ENCODE data around the gene GLI1. TPM values are rescaled to one million over a fixed set of nuclear protein-coding genes. Genes with fewer than 3 reads are reported as not detected.
A peak's percentile ranks its signal among the peaks of the same experiment; 100 is the strongest.
"Not testable (repeated sequence)": the region's sequence is repeated elsewhere in the genome, so short reads cannot be mapped to it uniquely, and the experiment has no call there.

Gene GLI1
- polyA plus RNA-seq: under 1 TPM; 0.11 to 0.25 (median 0.18) TPM

- no peak within 1 kb of the TSS for H3K27ac ChIP-seq (ENCODE audit: low read depth, low read length)
- 1 to 2% (median 2%) methylated on average over 17 to 36 of the region's 36 CpGs for WGBS, 3 donors
Measured at GRCh38 chr12:57459750-57460467, at the start of gene GLI1. GLI1 (plus strand) TSS chr12:57459785; CDS start chr12:57463692, 3,907 bp downstream.

GRCh38 chr12:57410534-57410933 is 49.1 kb upstream of the GLI1 start:
- 97 to 98% (median 98%) methylated on average over 4 of the region's 4 CpGs for WGBS, 3 donors
- no peak overlapping the region for H3K27ac ChIP-seq (ENCODE audit: low read depth, low read length)

- H3K27ac ChIP-seq (ENCODE audit: low read depth, low read length): not testable (repeated sequence)
- WGBS, 3 donors: 90 to 98% (median 92%) methylated on average over 5 to 6 of the region's 6 CpGs
Measured at GRCh38 chr12:57414160-57414559, 45.4 kb upstream of the GLI1 start.

DNA sequence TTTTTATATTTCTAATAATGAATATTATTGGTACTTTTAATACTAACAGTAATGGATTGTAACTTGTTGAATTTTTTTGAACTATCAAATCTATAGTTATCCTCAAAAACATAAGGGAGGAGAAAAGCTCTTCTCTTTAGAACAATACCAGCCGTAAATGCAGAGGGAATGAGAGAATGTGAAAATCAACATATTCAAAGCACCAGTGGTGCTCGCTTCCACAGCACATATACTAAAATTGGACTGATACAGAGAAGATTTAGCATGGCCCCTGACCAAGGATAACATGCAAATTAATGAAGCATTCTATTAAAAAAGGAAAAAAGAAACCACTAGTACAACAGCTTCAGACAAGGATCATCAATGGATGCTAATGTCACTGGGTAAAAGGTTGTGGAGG is 44.5 kb upstream of the GLI1 start:
- 84 to 92% (median 91%) methylated on average over 2 of the region's 2 CpGs for WGBS, 3 donors
- H3K27ac ChIP-seq (ENCODE audit: low read depth, low read length): no peak overlapping the region

DNA sequence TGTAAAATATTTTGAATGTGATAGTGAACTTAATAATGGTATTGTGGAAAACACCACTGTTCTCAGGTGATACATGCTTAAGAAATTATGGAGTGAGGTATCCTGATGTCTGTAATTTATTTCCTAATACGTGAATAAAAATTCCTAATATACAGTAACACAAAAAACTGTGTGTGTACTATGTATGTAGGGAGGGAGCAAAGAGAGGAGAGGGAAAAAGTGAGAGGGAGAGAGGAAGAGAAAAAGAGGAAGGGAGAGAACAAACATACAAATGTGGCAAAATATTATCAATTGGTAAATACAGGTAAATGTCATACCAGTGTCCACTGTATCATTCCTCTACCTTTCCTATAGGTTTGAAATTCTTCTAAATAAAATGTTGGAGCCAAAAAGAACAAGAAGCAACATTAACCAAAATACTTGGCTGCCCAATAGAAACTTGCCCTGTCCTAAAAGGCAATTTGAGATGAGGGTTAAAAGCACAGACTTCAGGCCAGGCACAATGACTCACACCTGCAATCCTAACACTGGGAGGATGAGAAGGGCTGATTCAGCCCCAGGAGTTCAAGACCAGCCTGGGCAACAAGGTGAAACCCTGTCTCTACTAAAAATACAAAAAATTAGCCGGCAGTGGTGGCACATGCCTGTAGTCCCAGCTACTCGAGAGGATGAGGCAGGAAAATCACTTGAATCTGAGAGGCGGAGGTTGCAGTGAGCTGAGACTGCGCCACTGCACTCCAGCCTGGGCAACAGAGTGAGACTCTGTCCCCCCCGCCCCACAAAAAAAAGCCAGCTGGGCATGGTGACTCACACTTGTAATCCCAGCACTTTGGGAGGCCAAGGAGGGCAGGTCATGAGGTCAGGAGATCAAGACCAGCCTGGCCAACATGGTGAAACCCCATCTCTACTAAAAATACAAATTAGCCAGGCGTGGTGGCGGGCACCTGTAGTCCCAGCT is 43.3 kb upstream of the GLI1 start:
- WGBS, 3 donors: 91 to 93% (median 91%) methylated on average over 8 of the region's 8 CpGs
- H3K27ac ChIP-seq (ENCODE audit: low read depth, low read length): no peak overlapping the region

GRCh38 chr12:57418255-57418654 is 41.3 kb upstream of the GLI1 start:
- 55 to 83% (median 79%) methylated on average over 9 of the region's 9 CpGs for WGBS, 3 donors
- no peak overlapping the region for H3K27ac ChIP-seq (ENCODE audit: low read depth, low read length)

- WGBS, 3 donors: 91 to 98% (median 95%) methylated on average over 2 of the region's 2 CpGs
- H3K27ac ChIP-seq (ENCODE audit: low read depth, low read length): no peak overlapping the region
Measured at GRCh38 chr12:57419495-57419894, 40.1 kb upstream of the GLI1 start.

GRCh38 chr12:57420482-57420881 is 39.1 kb upstream of the GLI1 start:
- no peak overlapping the region for H3K27ac ChIP-seq (ENCODE audit: low read depth, low read length)
- 95 to 99% (median 96%) methylated on average over 5 of the region's 5 CpGs for WGBS, 3 donors

- WGBS, 3 donors: 94 to 98% (median 96%) methylated on average over 10 of the region's 10 CpGs
- not testable (repeated sequence) for H3K27ac ChIP-seq (ENCODE audit: low read depth, low read length)
Measured at GRCh38 chr12:57426948-57427347, 32.6 kb upstream of the GLI1 start.

DNA sequence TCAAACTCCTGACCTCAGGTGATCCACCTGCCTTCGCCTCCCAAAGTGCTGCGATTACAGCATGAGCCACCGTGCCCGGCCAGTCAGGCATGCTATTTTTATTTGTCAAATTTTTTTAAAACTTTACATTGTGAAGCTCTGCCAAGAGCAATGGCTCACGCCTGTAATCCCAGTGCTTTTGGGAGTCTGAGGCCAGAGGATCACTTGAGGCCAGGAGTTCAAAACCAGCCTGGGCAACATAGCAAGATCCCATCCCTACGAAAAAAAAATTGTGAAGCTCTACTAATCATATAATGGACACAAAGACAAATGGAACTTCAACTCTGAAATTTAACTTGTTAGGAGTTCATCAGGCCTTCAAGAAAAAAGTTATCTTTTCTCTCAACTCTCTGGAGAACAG is 30.6 kb upstream of the GLI1 start:
- 77 to 87% (median 77%) methylated on average over 6 of the region's 6 CpGs for whole genome bisulfite sequencing, 3 donors
- H3K27ac ChIP-seq (ENCODE audit: low read depth, low read length): no peak overlapping the region

DNA sequence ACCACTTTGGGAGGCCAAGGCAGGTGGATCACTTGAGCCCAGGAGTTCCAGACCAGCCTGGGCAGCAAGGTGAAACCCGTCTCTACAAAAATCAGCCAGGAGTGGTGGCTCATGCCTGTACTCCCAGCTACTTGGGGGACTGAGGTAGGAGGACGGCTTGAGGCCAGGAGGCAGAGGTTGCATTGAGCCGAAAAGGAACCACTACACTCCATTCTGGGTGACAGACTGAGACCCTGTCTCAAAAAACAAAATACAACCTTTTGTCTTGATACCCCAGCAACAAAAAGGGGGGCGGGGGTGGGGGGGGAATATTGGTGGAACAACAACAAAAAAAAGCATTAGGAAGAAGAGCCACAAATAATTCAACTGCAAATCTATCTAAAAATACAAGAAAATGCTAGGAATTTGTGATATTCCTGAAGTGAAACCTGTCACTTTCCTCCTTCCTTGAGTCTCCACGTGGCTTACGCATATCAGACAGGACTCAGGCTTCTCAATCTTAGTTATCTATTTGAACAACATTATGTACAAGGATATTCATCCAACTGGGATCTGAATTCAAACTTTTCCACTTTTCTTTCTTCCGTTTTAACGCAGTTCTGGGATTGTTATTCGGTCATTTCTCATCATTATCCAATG is 30.0 kb upstream of the GLI1 start:
- peak overlapping the region; percentile 8 for H3K27ac ChIP-seq (ENCODE audit: low read depth, low read length)
- 33 to 35% (median 34%) methylated on average over 9 of the region's 9 CpGs for WGBS, 3 donors

DNA sequence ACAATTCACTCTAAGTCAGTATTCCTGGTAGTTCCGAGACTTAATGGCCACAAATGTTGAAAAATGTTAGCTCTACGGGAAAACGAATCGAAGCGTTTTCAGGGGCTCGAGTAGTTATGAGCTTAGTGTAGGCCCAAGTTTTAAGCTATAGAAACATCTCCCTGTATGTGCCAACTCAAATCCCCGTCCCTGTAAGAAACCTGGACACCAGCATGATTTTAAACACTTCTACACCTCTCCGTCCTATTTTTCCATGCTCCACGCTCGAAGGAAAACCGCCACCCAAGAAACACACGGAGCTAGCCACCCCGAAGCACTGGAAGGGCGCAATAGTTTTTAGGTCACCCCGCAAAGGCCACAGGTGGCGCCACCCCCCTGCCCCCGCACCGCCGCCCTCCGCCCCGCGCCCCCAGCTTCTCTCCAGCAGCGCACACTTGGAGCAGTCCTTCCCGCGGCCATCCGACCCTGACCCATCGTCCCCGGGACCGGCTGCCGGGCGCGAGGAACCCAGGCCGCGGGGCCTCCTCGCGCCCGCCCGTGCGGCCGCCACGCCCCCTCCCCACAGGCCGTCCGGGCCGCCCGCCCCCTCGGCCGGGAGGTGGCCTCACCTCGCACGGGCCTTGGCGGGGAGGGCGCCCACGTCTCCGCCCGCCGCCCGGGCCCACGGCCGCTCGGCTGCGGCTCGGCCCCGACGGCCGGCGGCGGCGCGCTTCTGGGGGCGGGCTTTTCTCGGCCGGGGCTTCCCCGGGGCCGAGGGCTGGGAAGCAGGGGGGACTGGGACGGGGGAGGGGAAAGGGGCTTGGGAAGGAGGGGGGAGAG is 29.3 kb upstream of the GLI1 start:
- WGBS, 3 donors: 0 to 1% (median 1%) methylated on average over 41 to 74 of the region's 74 CpGs
- peak overlapping the region; percentile 8 for H3K27ac ChIP-seq (ENCODE audit: low read depth, low read length)

- WGBS, 3 donors: 1 to 3% (median 1%) methylated on average over 27 to 41 of the region's 41 CpGs
- H3K27ac ChIP-seq (ENCODE audit: low read depth, low read length): peak within 1 kb of the TSS; percentile 8
Measured at GRCh38 chr12:57430931-57431566, 28.5 kb upstream of the GLI1 start, which contains the start of gene R3HDM2. R3HDM2 (minus strand) TSS chr12:57431043; CDS start chr12:57310428, 120,615 bp downstream.

GRCh38 chr12:57431654-57432188 is 27.9 kb upstream of the GLI1 start:
- no peak overlapping the region for H3K27ac ChIP-seq (ENCODE audit: low read depth, low read length)
- WGBS, 3 donors: 62 to 92% (median 89%) methylated on average over 11 of the region's 11 CpGs

DNA sequence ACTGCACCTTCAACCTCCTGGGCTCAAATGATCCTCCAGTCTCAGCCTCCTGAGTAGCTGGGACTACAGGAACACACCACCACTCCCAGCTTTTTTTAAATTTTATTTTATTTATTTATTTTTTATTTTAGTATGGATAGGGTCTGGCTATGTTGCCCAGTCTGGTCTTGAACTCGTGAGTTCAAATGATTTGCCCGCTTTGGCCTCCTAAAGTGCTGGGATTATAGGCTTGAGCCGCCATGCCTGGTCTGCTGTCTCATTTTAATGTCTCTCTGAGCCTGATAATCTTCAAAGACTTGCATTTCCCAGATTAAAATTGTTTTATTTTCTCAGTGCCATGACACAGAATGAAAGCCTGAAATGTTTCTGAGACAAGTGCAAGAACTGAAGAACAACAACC is 26.2 kb upstream of the GLI1 start:
- 78 to 97% (median 85%) methylated on average over 3 of the region's 3 CpGs for WGBS, 3 donors
- no peak overlapping the region for H3K27ac ChIP-seq (ENCODE audit: low read depth, low read length)

DNA sequence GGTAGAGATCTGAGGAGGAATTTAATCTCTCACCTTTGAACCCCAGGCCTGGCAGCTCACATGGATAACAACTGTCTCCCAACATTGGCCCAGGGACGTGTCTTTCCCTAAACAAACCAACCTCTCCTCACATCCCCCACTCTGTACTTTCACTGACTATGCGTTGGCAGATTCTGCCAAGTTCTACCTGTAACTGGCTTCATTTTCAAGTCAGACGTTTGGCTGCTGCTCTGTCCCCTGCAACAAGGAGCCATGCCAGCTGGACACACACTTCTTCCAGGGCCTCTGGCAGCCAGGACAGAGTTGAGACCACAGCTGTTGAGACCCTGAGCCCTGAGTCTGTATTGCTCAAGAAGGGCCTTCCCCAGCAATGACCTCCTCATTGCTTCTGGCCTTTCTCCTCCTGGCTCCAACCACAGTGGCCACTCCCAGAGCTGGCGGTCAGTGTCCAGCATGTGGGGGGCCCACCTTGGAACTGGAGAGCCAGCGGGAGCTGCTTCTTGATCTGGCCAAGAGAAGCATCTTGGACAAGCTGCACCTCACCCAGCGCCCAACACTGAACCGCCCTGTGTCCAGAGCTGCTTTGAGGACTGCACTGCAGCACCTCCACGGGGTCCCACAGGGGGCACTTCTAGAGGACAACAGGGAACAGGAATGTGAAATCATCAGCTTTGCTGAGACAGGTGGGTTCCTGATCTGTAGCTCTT is 24.9 kb upstream of the GLI1 start, which contains the start of gene INHBC:
TSS of gene INHBC (plus strand) at position 268 of the 707 bp plus-strand sequence. CDS start at position 371, 103 bp downstream.
- 68 to 70% (median 70%) methylated on average over 8 of the region's 8 CpGs for WGBS, 3 donors
- H3K27ac ChIP-seq (ENCODE audit: low read depth, low read length): no peak within 1 kb of the TSS

DNA sequence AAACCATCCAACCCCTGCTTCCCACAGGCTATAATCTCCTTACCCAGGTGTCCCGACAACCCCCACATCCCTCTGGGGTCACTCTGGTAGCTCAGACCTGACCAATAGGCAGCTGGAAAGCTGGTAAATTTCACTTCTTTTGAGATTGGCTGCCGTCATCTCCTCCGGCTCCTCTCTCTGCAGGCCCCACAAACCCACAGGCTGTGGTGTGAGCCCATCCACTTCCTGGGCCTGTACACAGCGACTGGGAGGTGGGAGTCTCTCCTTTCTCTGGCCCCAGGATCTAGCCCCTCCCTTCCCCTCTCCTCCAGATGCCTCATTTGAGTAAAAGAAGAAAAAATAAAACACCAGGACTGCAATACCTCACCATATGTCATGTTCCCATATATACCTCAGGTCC is 24.3 kb upstream of the GLI1 start:
- 44 to 72% (median 44%) methylated on average over 4 of the region's 4 CpGs for whole genome bisulfite sequencing, 3 donors

More for the DNA sequence above, 24.3 kb upstream of the GLI1 start:
- no peak overlapping the region for H3K27ac ChIP-seq (ENCODE audit: low read depth, low read length)

Data from adipose tissue (tissue), 3 donors.